ENCODE results near the gene VTI1B.

Gene VTI1B

GRCh38 chr14:67679006-67679405 lies 4.6 kb upstream of the VTI1B start:
- DNase-seq (ENCODE audit: low read depth) = no peak

DNA sequence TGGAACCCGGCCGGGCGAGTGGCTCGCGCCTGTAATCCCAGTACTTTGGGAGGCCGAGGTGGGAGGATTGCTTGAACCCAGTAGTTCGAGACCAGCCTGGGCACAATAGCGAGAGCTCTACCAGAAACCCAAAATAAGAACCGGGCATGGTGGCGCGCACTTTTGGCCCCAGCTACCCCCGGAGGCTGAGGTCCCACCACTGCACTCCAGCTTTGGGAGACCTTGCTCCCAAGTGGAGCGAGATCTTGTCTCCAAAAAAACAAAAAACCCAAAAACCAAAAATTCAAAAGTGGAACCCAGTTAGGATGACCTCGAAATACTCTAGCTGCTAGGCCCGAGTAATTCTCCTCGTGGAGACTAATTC lies 769 bp upstream of the VTI1B start:
- DNase-seq (ENCODE audit: low read depth) = no peak

GRCh38 chr14:67674139-67674479 lies 323 bp downstream of the VTI1B start:
- peak; percentile 74 for DNase-seq (ENCODE audit: low read depth)

DNA sequence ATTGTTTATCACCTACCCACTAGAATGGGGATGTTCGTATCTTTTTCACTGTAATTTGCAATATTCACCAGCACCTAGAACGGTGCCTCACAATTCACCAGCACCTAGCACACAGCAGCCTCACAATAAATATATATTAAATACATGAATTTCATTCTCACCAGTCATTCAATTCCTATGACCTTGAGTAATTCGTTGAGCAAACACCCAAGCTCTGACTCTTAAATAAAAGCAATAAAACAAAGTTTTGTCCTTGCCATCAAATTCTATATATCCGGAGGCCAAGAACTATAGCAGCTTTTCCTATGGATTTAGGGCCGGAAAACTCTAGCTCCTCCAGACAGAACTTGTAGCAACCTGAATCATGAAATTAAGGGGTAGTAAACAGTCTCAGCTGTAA lies 981 bp downstream of the VTI1B start:
- peak; percentile 45 for DNase-seq (ENCODE audit: low read depth)

DNA sequence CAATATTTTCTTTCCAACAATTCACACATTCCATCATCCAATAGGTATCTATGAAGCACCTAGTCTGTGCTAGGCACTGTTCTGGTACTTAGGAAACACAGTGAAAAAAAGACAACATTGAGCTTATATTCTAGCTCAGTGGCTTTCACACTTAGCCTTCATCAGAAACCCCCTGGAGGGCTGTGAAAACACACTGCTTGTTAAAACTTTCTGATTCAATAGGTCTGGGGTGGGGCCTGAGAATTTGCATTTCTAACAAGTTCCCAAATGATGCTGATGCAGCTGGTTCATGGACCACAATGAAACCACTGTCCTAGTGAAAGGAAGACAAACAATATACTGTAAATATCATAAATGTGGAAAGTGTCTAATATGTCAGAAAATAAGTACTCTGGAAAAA lies 5.9 kb downstream of the VTI1B start:
- no peak for DNase-seq (ENCODE audit: low read depth)

DNA sequence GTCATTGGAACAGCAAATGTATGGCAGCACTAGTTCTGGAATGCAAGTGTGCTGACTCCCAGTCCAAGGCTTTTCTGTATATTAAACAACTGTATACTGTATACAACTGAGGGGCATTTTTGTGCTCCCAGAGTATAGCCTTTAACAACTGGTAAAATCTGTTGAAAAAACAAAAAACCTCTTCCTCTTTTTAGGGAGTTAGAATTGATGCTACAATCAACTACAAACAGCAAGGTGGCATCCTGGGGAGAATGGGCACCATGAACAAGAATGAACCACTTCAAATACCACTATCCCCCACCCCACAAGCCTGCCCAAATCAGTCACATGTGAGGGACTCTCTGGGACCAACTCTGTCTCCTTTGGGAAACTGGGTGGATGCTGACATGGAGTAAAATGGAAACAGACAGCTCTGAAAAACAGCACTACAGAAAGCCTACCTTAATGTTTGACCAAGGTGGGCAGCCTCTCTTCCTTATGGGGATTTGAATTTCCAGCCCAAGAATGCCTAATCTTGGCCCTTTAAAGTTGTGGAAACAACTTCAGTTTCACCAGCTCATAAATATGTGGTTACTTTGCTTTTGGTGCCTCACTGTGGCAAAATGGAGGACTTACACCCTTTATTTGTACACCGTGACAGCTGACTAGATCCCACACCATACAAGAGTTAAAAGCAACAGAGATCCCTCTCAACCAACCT lies 7.5 kb downstream of the VTI1B start:
- peak; percentile 69 for DNase-seq (ENCODE audit: low read depth)

DNA sequence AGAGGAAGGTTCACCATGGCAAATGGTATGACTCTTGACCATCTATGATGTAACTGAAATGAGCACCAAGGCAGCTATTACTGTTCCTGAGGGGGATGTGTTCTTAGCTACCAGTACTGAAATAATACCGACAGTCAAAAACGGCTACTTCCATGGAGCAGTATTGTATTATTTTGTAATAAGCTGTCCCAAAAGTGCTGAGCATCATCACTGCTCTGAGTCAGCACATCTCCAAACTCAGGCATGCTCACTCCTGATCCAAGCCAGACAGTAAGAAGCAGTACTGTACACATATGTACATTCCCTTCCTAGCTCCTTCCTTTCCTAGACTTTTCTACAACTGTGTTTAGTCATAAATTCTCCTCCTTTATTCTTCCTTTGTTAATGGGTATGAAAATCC lies 8.6 kb downstream of the VTI1B start:
- peak; percentile 31 for DNase-seq (ENCODE audit: low read depth)

- no peak for DNase-seq (ENCODE audit: low read depth)
Observed at GRCh38 chr14:67663633-67664032, 10.8 kb downstream of the VTI1B start.

GRCh38 chr14:67653651-67654280 lies 20.7 kb downstream of the VTI1B start:
- peak; percentile 68 for DNase-seq (ENCODE audit: low read depth)

GRCh38 chr14:67652189-67652588 lies 22.2 kb downstream of the VTI1B start:
- no peak for DNase-seq (ENCODE audit: low read depth)

GRCh38 chr14:67650694-67651093 lies 23.7 kb downstream of the VTI1B start:
- peak; percentile 73 for DNase-seq (ENCODE audit: low read depth)

DNA sequence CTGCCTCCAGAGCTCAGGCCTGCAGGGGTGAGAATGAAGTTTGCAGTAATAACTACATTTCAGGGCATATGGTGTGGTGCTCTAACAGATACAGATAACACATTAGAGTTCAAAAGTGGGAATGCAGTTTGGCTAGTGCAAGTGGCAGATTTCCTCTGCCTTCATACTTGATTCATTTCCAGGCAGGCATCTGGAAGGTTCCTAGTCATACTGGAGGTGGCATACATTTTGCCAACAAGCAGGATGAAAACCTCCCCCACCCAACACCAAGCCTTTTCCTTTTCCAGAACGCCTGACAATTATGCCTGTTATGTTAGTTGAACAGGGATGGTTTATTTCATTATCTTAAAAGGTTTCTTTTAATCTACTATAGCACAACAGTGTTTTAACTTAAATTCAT lies 24.3 kb downstream of the VTI1B start:
- no peak for DNase-seq (ENCODE audit: low read depth)

- no peak for DNase-seq (ENCODE audit: low read depth)
Observed at GRCh38 chr14:67646131-67646530, 28.3 kb downstream of the VTI1B start.

DNA sequence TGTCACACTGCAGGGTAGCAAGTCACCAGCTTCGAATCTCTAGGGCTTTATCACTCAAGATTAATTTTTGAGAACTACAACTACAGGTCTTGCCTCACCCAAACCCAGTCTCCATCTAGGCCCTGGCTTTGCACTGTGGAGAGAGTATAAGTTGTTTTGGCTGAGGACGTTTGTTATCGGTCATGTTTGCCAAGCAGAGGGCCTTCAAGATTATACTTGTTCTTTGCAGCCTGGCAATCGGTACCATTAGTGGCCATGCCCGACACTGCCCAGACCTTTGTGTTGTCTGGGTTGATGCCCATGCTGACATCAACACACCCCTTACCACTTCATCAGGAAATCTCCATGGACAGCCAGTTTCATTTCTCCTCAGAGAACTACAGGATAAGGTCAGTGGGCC lies 29.0 kb downstream of the VTI1B start:
- DNase-seq (ENCODE audit: low read depth) = no peak

- peak; percentile 13 for DNase-seq (ENCODE audit: low read depth)
Observed at GRCh38 chr14:67644428-67644827, 30.0 kb downstream of the VTI1B start.

DNA sequence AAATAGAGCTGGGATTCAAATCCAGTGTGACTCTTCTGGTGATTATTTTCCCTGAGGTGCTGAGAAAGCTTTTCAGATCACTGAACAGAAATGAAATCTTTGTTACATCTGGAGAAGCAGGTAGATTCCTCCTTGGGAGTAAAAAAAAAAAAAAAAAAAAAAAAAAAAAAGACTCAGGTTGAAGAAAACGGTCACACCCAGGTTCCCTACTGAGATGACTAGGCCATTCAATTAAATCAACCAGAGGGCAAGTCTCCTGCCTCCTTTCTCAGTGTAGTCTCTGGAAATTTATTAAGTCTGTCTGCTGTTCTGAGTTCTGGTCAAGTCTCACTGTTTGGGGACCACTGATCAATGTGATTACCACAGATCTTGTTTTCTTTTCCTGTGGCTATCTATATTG lies 30.7 kb downstream of the VTI1B start:
- DNase-seq (ENCODE audit: low read depth) = no peak

- DNase-seq (ENCODE audit: low read depth) = no peak
Observed at GRCh38 chr14:67641902-67642749, 32.3 kb downstream of the VTI1B start.

- DNase-seq (ENCODE audit: low read depth) = no peak
Observed at GRCh38 chr14:67641480-67641879, 33.0 kb downstream of the VTI1B start.

DNA sequence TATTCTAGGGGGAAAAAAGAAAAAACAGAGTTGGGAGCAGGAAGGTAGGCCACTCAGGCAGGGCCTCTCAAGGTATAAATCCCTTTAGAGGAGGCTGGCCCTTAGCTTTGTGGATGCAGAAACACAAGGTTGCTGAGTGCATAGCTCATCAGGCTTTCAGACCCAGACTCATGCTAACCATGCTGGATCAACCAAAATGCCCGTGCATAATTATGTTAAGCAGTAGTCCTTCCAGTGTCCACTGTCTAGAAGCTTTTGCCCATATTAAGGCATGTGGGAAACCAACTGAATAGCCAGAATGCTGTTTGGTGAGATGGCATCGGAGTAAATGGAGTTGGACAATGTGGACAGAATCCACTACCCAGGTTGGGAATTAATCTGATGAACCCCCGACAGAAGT lies 35.8 kb downstream of the VTI1B start:
- no peak for DNase-seq (ENCODE audit: low read depth)

DNA sequence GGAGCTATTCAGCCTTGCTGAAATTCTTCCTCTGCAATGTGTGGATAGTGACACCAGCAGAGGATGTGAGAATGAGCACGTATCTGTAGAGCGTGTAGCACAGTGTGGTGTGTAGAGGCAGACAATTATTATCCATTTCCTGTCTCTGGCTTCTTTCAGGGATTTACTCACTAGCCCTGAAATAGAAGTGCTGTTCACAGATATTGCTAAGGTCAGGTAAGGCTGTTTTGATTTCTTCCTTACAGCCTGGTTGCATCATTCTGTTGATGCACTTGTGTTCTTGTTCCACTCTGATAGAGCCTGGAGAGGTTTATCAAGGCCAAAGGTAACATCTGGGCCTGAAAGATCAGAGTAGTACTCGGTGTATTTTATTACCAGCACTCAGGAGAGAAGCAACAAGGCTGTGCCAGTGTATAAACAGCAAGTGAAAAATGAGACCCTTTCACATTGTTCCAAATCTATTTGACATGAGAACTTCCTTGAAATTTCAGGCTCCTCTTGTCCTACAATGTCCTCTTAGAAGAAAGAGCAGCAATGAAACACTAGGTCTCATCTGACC lies 38.0 kb downstream of the VTI1B start:
- DNase-seq (ENCODE audit: low read depth) = peak; percentile 37

GRCh38 chr14:67633451-67634147 lies 40.8 kb downstream of the VTI1B start:
- no peak for DNase-seq (ENCODE audit: low read depth)

DNA sequence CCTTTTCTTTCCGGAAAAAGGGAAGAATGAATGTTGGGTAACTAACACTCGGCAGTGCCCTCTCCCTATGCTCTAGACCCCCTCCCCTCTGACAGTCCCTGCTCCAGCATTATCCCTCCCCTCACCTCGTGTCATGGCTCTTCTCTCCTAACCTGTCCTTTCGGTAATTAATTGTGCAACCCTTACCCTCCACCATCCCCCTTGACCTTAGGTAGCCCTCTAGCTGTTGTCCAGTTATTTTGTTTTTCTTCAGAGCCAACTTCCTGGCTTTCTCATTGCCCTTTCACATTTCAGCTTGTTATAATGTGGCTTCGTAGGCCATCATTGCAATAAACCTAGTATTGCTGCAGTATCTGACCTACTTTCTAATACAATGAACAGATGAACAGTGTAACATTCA lies 43.5 kb downstream of the VTI1B start:
- no peak for DNase-seq (ENCODE audit: low read depth)

Measured in EH (cell line).